Mucosa of rectum (tissue), 2 donors: ENCODE measurements around the gene WWTR1.
A peak's percentile ranks its signal among the peaks of the same experiment; 100 is the strongest.

ENCODE experiments used
- H3K27ac ChIP-seq, 2 donors: one replicate each; pipeline ENCODE4 v1.7.0; 2013; ENCODE audit warnings: inconsistent platforms in 2 of 2, low read depth in 2 of 2, low read length in 2 of 2
- H3K27me3 ChIP-seq, 2 donors: one replicate each; pipeline ENCODE4 v1.7.0; 2013; ENCODE audit warnings: low read length in 2 of 2; ENCODE audit not compliant: control insufficient read depth in 2 of 2, insufficient read depth in 2 of 2
- H3K36me3 ChIP-seq, 2 donors: one replicate each; pipeline ENCODE4 v1.7.0; 2013; ENCODE audit warnings: low read length in 2 of 2; ENCODE audit not compliant: control insufficient read depth in 2 of 2, insufficient read depth in 2 of 2
- H3K4me1 ChIP-seq, 2 donors: one replicate each; pipeline ENCODE4 v1.7.0; 2013; ENCODE audit warnings: low read length in 2 of 2, mild to moderate bottlenecking in 1 of 2; ENCODE audit not compliant: control insufficient read depth in 2 of 2, insufficient read depth in 2 of 2
- H3K4me3 ChIP-seq, 2 donors: one replicate each; pipeline ENCODE4 v1.7.0; 2013; ENCODE audit warnings: low read length in 2 of 2
- H3K9ac ChIP-seq, 2 donors: one replicate each; pipeline ENCODE4 v1.7.0; 2013; ENCODE audit warnings: low read length in 2 of 2, low read depth in 1 of 2, mild to moderate bottlenecking in 1 of 2
- H3K9me3 ChIP-seq, 2 donors: one replicate each; pipeline ENCODE4 v1.7.0; 2013; ENCODE audit warnings: low read length in 2 of 2; ENCODE audit not compliant: control insufficient read depth in 2 of 2
- donor health status: healthy.
- donor health status: Normal muscosa, but diverticular disease.

WWTR1 gene

DNA sequence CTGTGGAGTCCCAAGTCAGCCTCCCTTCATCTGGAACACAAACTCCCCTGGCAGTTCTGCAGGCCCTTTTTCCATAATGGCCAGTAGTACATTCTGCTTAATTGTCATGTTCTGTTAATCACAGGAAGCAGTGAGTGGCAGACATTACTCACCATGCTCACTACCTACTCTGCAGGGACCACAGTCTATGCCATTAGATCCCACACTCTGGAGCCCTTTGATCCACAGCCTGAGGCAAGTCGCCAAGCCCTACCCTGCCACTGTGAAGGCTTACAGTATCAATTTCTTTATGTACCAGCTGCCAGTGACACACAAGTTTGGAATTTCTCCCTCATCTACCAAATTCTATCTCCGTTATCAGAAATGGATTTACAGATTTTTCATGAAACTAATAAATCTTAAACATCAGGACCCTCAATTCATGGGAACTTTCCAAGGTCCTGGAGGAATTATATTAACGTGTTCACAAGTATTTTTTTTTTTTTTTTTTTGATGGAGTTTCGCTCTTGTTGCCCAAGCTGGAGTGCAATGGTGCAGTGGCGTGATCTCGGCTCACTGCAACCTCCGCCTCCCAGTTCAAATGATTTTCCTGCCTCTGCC is 20.6 kb upstream of the WWTR1 start:
- Histone ChIP-seq H3K27me3 (peaks cover 2% of the 10 kb centered on the region in 2 donors), H3K27ac (no peak overlapping the region), H3K4me1 (no peaks in the 10 kb centered on the region), H3K9ac (no peak overlapping the region), H3K36me3 (no peaks in the 10 kb centered on the region), H3K9me3 (no peaks in the 10 kb centered on the region), H3K4me3 (no peak overlapping the region)

GRCh38 chr3:149673393-149673792 is 15.6 kb upstream of the WWTR1 start:
- no peaks in the 10 kb centered on the region for H3K36me3 ChIP-seq
- H3K27ac ChIP-seq, result no peak overlapping the region
- H3K27me3 ChIP-seq, result peaks cover 5 to 10% of the 10 kb centered on the region in 2 donors
- H3K4me1 ChIP-seq, result no peaks in the 10 kb centered on the region
- no peaks in the 10 kb centered on the region for H3K9me3 ChIP-seq
- H3K4me3 ChIP-seq, result no peak overlapping the region
- H3K9ac ChIP-seq, result no peak overlapping the region

DNA sequence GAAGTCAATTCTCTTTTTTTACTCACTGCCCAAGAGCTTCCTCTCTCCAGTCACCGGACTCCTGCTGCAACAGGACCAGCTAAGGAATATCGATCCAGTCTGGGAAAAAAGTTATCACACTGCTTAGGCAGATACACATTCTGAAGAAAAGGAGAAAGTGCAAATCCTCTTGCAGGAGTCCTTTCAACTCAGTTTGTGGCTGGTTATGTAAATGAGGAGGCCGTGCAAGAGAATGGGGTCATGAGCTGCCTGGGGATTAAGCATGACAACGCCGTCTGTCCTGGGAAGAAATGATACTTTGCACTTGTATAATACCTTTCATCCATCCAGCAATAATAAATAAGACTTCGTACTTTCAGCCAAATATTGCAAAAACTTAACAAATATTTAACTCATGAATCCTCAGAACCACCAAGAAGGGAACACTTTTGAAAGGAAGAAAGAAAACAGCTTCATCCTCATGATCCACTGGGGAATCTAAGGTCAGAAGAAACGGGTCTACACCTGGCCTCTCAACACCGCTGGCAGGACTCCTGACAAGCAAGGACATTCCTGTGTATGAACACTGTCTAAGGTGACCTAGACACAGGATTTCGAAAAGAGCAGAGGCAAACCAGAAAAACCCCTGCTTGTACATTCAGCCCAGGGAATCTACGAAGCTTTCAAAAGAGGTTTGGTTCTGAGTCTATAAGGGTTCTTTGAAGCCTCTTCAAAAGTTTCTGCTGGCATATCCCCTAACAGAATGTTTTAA is 13.1 kb upstream of the WWTR1 start:
- no peak overlapping the region for H3K4me3 ChIP-seq
- H3K4me1 ChIP-seq, result no peaks in the 10 kb centered on the region
- no peaks in the 10 kb centered on the region for H3K36me3 ChIP-seq
- no peak overlapping the region for H3K27ac ChIP-seq
- no peak overlapping the region for H3K9ac ChIP-seq
- no peaks in the 10 kb centered on the region for H3K9me3 ChIP-seq
- peaks cover 7 to 8% of the 10 kb centered on the region in 2 donors for H3K27me3 ChIP-seq

GRCh38 chr3:149667576-149667975 is 9.8 kb upstream of the WWTR1 start:
- H3K36me3 ChIP-seq, result no peaks in the 10 kb centered on the region
- H3K27me3 ChIP-seq, result peaks cover 10 to 15% of the 10 kb centered on the region in 2 donors
- H3K4me3 ChIP-seq, result no peak overlapping the region
- no peaks in the 10 kb centered on the region for H3K9me3 ChIP-seq
- H3K27ac ChIP-seq, result no peak overlapping the region
- H3K9ac ChIP-seq, result no peak overlapping the region
- H3K4me1 ChIP-seq, result no peaks in the 10 kb centered on the region

DNA sequence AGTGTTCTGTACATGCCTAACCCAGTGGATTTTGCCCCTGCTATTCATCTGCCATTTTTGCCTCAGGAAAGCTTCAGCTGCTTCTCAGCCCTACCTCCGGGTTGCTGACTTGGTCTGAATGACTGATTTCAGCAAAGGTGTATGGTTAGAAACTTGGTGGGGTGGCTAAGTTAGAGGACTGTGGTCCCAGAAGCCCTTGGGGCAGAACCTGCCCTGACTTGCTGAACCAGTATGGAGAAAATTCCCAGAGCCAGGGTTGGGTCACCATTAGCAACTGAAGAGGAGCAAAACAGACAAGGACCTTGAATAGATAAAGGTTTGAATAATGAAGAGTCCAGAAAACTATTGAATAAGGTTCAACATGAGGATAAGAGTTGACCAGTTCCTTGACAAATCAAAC is 6.1 kb upstream of the WWTR1 start:
- no peak overlapping the region for H3K4me3 ChIP-seq
- no peaks in the 10 kb centered on the region for H3K9me3 ChIP-seq
- H3K27ac ChIP-seq, result no peak overlapping the region
- H3K36me3 ChIP-seq, result no peaks in the 10 kb centered on the region
- peaks cover 0 to under 1% of the 10 kb centered on the region in 2 donors for H3K4me1 ChIP-seq
- H3K9ac ChIP-seq, result no peak overlapping the region
- peaks cover 8 to 34% of the 10 kb centered on the region in 2 donors for H3K27me3 ChIP-seq

- H3K4me3 ChIP-seq, result no peak overlapping the region
- no peak overlapping the region for H3K27ac ChIP-seq
- no peaks in the 10 kb centered on the region for H3K36me3 ChIP-seq
- peaks cover 7 to 48% of the 10 kb centered on the region in 2 donors for H3K27me3 ChIP-seq
- H3K9ac ChIP-seq, result no peak overlapping the region
- H3K9me3 ChIP-seq, result no peaks in the 10 kb centered on the region
- peaks cover 5% of the 10 kb centered on the region in 2 donors for H3K4me1 ChIP-seq
Measured at GRCh38 chr3:149662240-149662887, 4.5 kb upstream of the WWTR1 start.

DNA sequence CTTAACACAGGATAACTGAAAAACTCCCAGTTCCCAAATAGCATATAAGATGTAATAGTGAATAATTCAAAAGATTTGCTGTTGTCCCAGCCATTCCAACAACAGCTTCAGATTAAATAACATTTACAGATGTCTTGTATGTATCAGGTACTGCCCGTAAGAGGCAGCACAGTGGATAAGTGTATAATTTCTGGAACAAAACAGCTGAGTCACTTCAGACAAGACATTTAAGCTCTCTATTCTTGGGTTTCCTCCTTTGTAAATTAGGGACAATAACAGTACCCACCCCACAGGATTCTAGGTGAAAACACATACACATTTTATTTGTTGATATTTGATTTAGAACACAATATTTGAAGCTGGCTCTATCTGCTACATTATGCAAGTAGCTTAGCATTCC is 2.6 kb upstream of the WWTR1 start:
- H3K9ac ChIP-seq, result no peak overlapping the region
- H3K27me3 ChIP-seq, result peaks cover 20 to 63% of the 10 kb centered on the region in 2 donors
- H3K36me3 ChIP-seq, result no peaks in the 10 kb centered on the region
- no peaks in the 10 kb centered on the region for H3K9me3 ChIP-seq
- H3K4me3 ChIP-seq, result no peak overlapping the region
- peaks cover 5% of the 10 kb centered on the region in 2 donors for H3K4me1 ChIP-seq
- H3K27ac ChIP-seq, result no peak overlapping the region

- Histone ChIP-seq H3K9me3 (no peaks in the 10 kb centered on the region), H3K4me1 (peaks cover 5% of the 10 kb centered on the region in 2 donors), H3K27me3 (peaks cover 22 to 62% of the 10 kb centered on the region in 2 donors), H3K9ac (peak overlapping the region; percentile 74 to 75), H3K36me3 (no peaks in the 10 kb centered on the region), H3K27ac (peak overlapping the region; percentile 88 to 89), H3K4me3 (peak overlapping the region; percentile 66 to 68)
Measured at GRCh38 chr3:149658744-149659497, 1.1 kb upstream of the WWTR1 start.

- H3K27ac ChIP-seq, result peak overlapping the region; percentile 88 to 89
- peaks cover 5% of the 10 kb centered on the region in 2 donors for H3K4me1 ChIP-seq
- H3K4me3 ChIP-seq, result peak overlapping the region; percentile 66 to 68
- H3K36me3 ChIP-seq, result no peaks in the 10 kb centered on the region
- H3K9ac ChIP-seq, result peak overlapping the region; percentile 74 to 75
- H3K27me3 ChIP-seq, result peaks cover 24 to 61% of the 10 kb centered on the region in 2 donors
- no peaks in the 10 kb centered on the region for H3K9me3 ChIP-seq
Measured at GRCh38 chr3:149657321-149657925, 402 bp downstream of the WWTR1 start.
